SK-N-SH (cell line): ENCODE measurements around the gene USP31. TPM values are rescaled to one million over a fixed set of nuclear protein-coding genes. Genes with fewer than 3 reads are reported as not detected.

Experiments
- CTCF ChIA-PET: fragments of 300-600, 350-600 bp; formaldehyde crosslinking; extraction: SDS; loops from one replicate; lab custom pipeline; 2021; lab: Yijun Ruan, JAX
- POLR2A ChIA-PET: fragments of 350-600 bp; sonication (Branson Sonifier 250); formaldehyde crosslinking; extraction: SDS; loops from one replicate; lab custom pipeline; 2020; ENCODE audit warnings: antibody characterized with exemption, inconsistent platforms; lab: Yijun Ruan, JAX
- DNase-seq: peaks from one replicate; pipeline ENCODE4 v3.0.0; 2012
- H2AFZ ChIP-seq: fragments of 200-600 bp; sonication (generic); 2 replicates; pipeline ENCODE4 v1.8.1; 2016; ENCODE audit warnings: antibody characterized with exemption, mild to moderate bottlenecking, low read depth
- H3F3A ChIP-seq: fragments of 200-600 bp; sonication (generic); replicated peaks from 2 replicates; pipeline ENCODE3; 2016; ENCODE audit warnings: antibody characterized with exemption, mild to moderate bottlenecking; ENCODE audit not compliant: insufficient read depth
- H3K27ac ChIP-seq, 2 experiments: fragments of 200-500 bp in 1 of 2; fragments of 200-600 bp in 1 of 2; sonication (Bioruptor generic) in 1 of 2; sonication (generic), shearing (Covaris generic) in 1 of 2; 2 replicates each; pipeline versions ENCODE4 v1.5.1 to v1.6.1; 2014 to 2016; ENCODE audit warnings: low read depth in 2 of 2, inconsistent platforms in 1 of 2, low read length in 1 of 2, mild to moderate bottlenecking in 1 of 2, mixed read lengths in 1 of 2
- H3K27me3 ChIP-seq: fragments of 200-600 bp; sonication (generic), shearing (Covaris generic); 2 replicates; pipeline ENCODE4 v1.6.1; 2016; ENCODE audit warnings: mixed run types; ENCODE audit not compliant: insufficient read depth
- H3K36me3 ChIP-seq, 2 experiments: fragments of 200-500 bp in 1 of 2; fragments of 200-600 bp in 1 of 2; sonication (Bioruptor generic) in 1 of 2; sonication (generic) in 1 of 2; replicated peaks in 1 of 2; 2 replicates each; pipeline versions ENCODE3 to v1.5.1; 2014 to 2016; ENCODE audit warnings: low read length in 1 of 2, mild to moderate bottlenecking in 1 of 2; ENCODE audit not compliant: insufficient read depth in 2 of 2, control insufficient read depth in 1 of 2
- H3K4me1 ChIP-seq, 2 experiments: fragments of 200-500 bp in 1 of 2; fragments of 200-600 bp in 1 of 2; sonication (Bioruptor generic) in 1 of 2; sonication (generic), shearing (Covaris generic) in 1 of 2; 2 replicates each; pipeline versions ENCODE4 v1.5.1 to v1.6.1; 2014 to 2016; ENCODE audit warnings: low read depth in 1 of 2, low read length in 1 of 2, mixed run types in 1 of 2; ENCODE audit not compliant: insufficient read depth in 2 of 2, control insufficient read depth in 1 of 2
- H3K4me2 ChIP-seq: fragments of 200-600 bp; sonication (generic), shearing (Covaris generic); 2 replicates; pipeline ENCODE4 v1.6.1; 2017; ENCODE audit warnings: mixed run types
- H3K4me3 ChIP-seq, 2 experiments: fragments of 200-500 bp in 1 of 2; fragments of 200-600 bp in 1 of 2; sonication (Bioruptor generic) in 1 of 2; sonication (generic), shearing (Covaris generic) in 1 of 2; 2 replicates each; pipeline versions ENCODE4 v1.5.1 to v1.8.1; 2014 to 2016; ENCODE audit warnings: low read depth in 2 of 2, inconsistent platforms in 1 of 2, low read length in 1 of 2, mild to moderate bottlenecking in 1 of 2, mixed read lengths in 1 of 2, moderate library complexity in 1 of 2
- H3K79me2 ChIP-seq: fragments of 200-600 bp; sonication (generic); 2 replicates; pipeline ENCODE4 v1.8.1; 2017; ENCODE audit warnings: mild to moderate bottlenecking; ENCODE audit not compliant: insufficient read depth
- H3K9ac ChIP-seq: fragments of 200-600 bp; sonication (generic); 2 replicates; pipeline ENCODE4 v1.6.1; 2017; ENCODE audit warnings: mixed run types
- H3K9me2 ChIP-seq: fragments of 200-600 bp; sonication (generic); 2 replicates; pipeline ENCODE4 v1.6.1; 2017; ENCODE audit warnings: mixed run types
- H3K9me3 ChIP-seq: fragments of 200-600 bp; sonication (generic); 2 replicates; pipeline ENCODE4 v1.6.1; 2017; ENCODE audit warnings: mixed run types, mild to moderate bottlenecking, moderate library complexity
- H4K20me1 ChIP-seq: fragments of 200-600 bp; sonication (generic); 2 replicates; pipeline ENCODE4 v1.6.1; 2017; ENCODE audit warnings: mild to moderate bottlenecking, mixed run types; ENCODE audit not compliant: insufficient read depth
- EZH2phosphoT487 ChIP-seq: fragments of 200-600 bp; sonication (generic); IDR thresholded peaks from 2 replicates; pipeline ENCODE4 v1.6.1; 2017; ENCODE audit warnings: low read depth, mixed run types, mild to moderate bottlenecking, antibody characterized with exemption, moderate library complexity, borderline replicate concordance
- FOSL2 ChIP-seq: IDR thresholded peaks from 2 replicates; pipeline ENCODE4 v1.4.0; 2012; ENCODE audit warnings: low read depth, mild to moderate bottlenecking, moderate library complexity, borderline replicate concordance
- FOXJ3 ChIP-seq: sonication (generic); formaldehyde crosslinking; IDR thresholded peaks from 2 replicates; pipeline ENCODE4 v1.5.1; 2020; ENCODE audit warnings: mild to moderate bottlenecking, missing genetic modification reagents
- FOXM1 ChIP-seq: IDR thresholded peaks from 2 replicates; pipeline ENCODE4 v1.4.0; 2012; ENCODE audit warnings: low read depth, mild to moderate bottlenecking
- MAX ChIP-seq: IDR thresholded peaks from 2 replicates; pipeline ENCODE4 v1.4.0; 2012; ENCODE audit warnings: low read depth
- MEF2A ChIP-seq: IDR thresholded peaks from 2 replicates; pipeline ENCODE4 v1.4.0; 2012; ENCODE audit warnings: low read depth, borderline replicate concordance
- MXI1 ChIP-seq: IDR thresholded peaks from 2 replicates; pipeline ENCODE4 v1.6.1; 2012; ENCODE audit warnings: mild to moderate bottlenecking, low read depth, low read length, improper control_type of control experiment
- NFIC ChIP-seq: IDR thresholded peaks from 2 replicates; pipeline ENCODE4 v1.4.0; 2012; ENCODE audit warnings: borderline replicate concordance
- PBX3 ChIP-seq: IDR thresholded peaks from 2 replicates; pipeline ENCODE4; 2012
- RFX5 ChIP-seq: IDR thresholded peaks from 2 replicates; pipeline ENCODE4 v1.6.1; 2012; ENCODE audit warnings: mild to moderate bottlenecking, improper control_type of control experiment, low read length
- TAF1 ChIP-seq: IDR thresholded peaks from 2 replicates; pipeline ENCODE4 v1.6.1; 2012; ENCODE audit warnings: low read depth, mild to moderate bottlenecking, low read length, moderate library complexity, borderline replicate concordance
- USF2 ChIP-seq: fragments of 150-350 bp; IDR thresholded peaks from 2 replicates; pipeline ENCODE4 v1.6.1; 2017; ENCODE audit warnings: antibody characterized with exemption, low read length, low read depth, borderline replicate concordance
- WGBS: methylation state at CpG from one replicate; pipeline ENCODE4 v1.1.6; 2017; ENCODE audit warnings: low lambda C conversion rate; 5-methylcytosine and 5-hydroxymethylcytosine counted together
- polyA plus RNA-seq, 3 experiments: library from polyadenylated mRNA; depleted of rRNA; stranded (reverse); fragments of >200 nt; gene quantifications; 2 replicates each; pipeline ENCODE4 v1.2.3, GENCODE V29; 2012

The USP31 gene
- polyA plus RNA-seq, 1 of the 3 experiments (the other 2 are of a cell fraction): 3.2 TPM

- POLR2A ChIA-PET: no interaction called here
- CTCF ChIA-PET: interaction anchor here (0.7 to 1.9 kb wide), 4 partner anchors 22 to 276 kb away, joined by 3 to 8 read pairs (median 6); partner anchors contain the start of gene SCNN1G
Measured at GRCh38 chr16:23160082-23160481, 10.8 kb upstream of the USP31 start.

GRCh38 chr16:23158114-23158513, 8.9 kb upstream of the USP31 start:
- Histone ChIP-seq H3F3A (no peaks in the 10 kb centered on the region), H3K27ac (no peak overlapping the region), H3K4me2 (no peak overlapping the region), H3K4me3 (no peak overlapping the region), H3K9me2 (no peaks in the 10 kb centered on the region)
- ChIA-PET POLR2A (interaction anchor here (0.7 kb wide), 1 partner anchor 12 kb away, joined by 3 read pairs; no protein-coding TSS in a partner anchor), CTCF (interaction anchor here (0.8 kb wide), 2 partner anchors 24 to 276 kb away, joined by 4 read pairs; no protein-coding TSS in a partner anchor)
- TF ChIP-seq MEF2A (no peak), USF2 (no peak), PBX3 (no peak), MAX (no peak), MXI1 (no peak), RFX5 (no peak), FOXM1 (no peak), FOSL2 (no peak), FOXJ3 (no peak), TAF1 (no peak), NFIC (no peak)
- TF ChIP-seq, all 33 proteins: peak for 0
- Histone ChIP-seq H3K79me2 (no peaks in the 10 kb centered on the region), H2AFZ (no peak overlapping the region), H3K4me1 (no peaks in the 10 kb centered on the region; a peak in 1 of 4 replicates), H3K9me3 (no peaks in the 10 kb centered on the region), H4K20me1 (no peaks in the 10 kb centered on the region), H3K36me3 (no peaks in the 10 kb centered on the region), H3K9ac (no peak overlapping the region), H3K27me3 (no peaks in the 10 kb centered on the region)
- WGBS: 64% methylated on average over 6 of the region's 6 CpGs
- DNase-seq: no peak

More at GRCh38 chr16:23160082-23160481, 10.8 kb upstream of the USP31 start:
- H3K27me3 ChIP-seq: no peaks in the 10 kb centered on the region
- TF ChIP-seq EZH2phosphoT487: no peak
- no peaks in the 10 kb centered on the region for H3K4me1 ChIP-seq
- DNase-seq: no peak
- no peak overlapping the region for H3K4me2 ChIP-seq
- no peak overlapping the region for H3K27ac ChIP-seq
- WGBS: 38% methylated on average over 4 of the region's 4 CpGs
- H2AFZ ChIP-seq: no peak overlapping the region
- H3K79me2 ChIP-seq: no peaks in the 10 kb centered on the region
- H3K36me3 ChIP-seq: no peaks in the 10 kb centered on the region
- H4K20me1 ChIP-seq: no peaks in the 10 kb centered on the region
- no peak overlapping the region for H3K9ac ChIP-seq
- no peaks in the 10 kb centered on the region for H3K9me3 ChIP-seq
- H3F3A ChIP-seq: no peaks in the 10 kb centered on the region
- no peak overlapping the region for H3K4me3 ChIP-seq
- H3K9me2 ChIP-seq: no peaks in the 10 kb centered on the region
